Measurements from ENCODE around the gene SMARCAL1.

DNA sequence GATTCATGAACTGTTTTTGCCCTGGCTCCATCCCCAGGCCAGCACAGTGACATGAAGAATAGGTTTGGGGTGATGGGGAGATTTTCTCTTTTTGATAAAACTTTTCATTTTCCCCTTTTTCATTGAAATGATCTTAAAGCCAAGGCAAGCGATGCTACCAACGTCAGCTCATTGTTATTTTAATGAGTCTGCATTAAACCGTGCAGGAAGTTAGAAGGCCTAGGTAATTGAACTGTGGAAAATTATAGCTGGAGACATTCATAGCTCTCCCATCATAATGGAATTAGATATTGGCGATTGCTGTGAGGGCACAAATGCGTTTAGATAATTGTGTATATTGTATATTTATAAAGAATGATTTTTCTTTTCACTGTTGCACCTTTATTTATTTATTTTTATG lies 33.2 kb downstream of the SMARCAL1 start:
- TF ChIP-seq, protein P1, sequence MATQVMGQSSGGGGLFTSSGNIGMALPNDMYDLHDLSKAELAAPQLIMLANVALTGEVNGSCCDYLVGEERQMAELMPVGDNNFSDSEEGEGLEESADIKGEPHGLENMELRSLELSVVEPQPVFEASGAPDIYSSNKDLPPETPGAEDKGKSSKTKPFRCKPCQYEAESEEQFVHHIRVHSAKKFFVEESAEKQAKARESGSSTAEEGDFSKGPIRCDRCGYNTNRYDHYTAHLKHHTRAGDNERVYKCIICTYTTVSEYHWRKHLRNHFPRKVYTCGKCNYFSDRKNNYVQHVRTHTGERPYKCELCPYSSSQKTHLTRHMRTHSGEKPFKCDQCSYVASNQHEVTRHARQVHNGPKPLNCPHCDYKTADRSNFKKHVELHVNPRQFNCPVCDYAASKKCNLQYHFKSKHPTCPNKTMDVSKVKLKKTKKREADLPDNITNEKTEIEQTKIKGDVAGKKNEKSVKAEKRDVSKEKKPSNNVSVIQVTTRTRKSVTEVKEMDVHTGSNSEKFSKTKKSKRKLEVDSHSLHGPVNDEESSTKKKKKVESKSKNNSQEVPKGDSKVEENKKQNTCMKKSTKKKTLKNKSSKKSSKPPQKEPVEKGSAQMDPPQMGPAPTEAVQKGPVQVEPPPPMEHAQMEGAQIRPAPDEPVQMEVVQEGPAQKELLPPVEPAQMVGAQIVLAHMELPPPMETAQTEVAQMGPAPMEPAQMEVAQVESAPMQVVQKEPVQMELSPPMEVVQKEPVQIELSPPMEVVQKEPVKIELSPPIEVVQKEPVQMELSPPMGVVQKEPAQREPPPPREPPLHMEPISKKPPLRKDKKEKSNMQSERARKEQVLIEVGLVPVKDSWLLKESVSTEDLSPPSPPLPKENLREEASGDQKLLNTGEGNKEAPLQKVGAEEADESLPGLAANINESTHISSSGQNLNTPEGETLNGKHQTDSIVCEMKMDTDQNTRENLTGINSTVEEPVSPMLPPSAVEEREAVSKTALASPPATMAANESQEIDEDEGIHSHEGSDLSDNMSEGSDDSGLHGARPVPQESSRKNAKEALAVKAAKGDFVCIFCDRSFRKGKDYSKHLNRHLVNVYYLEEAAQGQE (IDR thresholded peaks at IDR 0.05; ENCODE audit: borderline replicate concordance) = no peak
- TF ChIP-seq, protein P2, sequence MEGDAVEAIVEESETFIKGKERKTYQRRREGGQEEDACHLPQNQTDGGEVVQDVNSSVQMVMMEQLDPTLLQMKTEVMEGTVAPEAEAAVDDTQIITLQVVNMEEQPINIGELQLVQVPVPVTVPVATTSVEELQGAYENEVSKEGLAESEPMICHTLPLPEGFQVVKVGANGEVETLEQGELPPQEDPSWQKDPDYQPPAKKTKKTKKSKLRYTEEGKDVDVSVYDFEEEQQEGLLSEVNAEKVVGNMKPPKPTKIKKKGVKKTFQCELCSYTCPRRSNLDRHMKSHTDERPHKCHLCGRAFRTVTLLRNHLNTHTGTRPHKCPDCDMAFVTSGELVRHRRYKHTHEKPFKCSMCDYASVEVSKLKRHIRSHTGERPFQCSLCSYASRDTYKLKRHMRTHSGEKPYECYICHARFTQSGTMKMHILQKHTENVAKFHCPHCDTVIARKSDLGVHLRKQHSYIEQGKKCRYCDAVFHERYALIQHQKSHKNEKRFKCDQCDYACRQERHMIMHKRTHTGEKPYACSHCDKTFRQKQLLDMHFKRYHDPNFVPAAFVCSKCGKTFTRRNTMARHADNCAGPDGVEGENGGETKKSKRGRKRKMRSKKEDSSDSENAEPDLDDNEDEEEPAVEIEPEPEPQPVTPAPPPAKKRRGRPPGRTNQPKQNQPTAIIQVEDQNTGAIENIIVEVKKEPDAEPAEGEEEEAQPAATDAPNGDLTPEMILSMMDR (IDR thresholded peaks at IDR 0.05; ENCODE audit: poor library complexity, severe bottlenecking) = no peak
- no peak for TF ChIP-seq SMC3 (conservative IDR thresholded peaks at IDR 0.05; ENCODE audit: poor library complexity)
- no peak for TF ChIP-seq EZH2 (IDR thresholded peaks at IDR 0.05; ENCODE audit: borderline replicate concordance, insufficient read depth, low read length, poor library complexity, severe bottlenecking)
- TF ChIP-seq POLR2AphosphoS5 (IDR thresholded peaks at IDR 0.05) = no peak

Measured in neural cell (in vitro differentiated cells).